HG03060 (cell line): Measurements from ENCODE around the gene UBE3B.

Experiments used
- ATAC-seq: cut with Tn5 transposase; IDR thresholded peaks from one replicate; pipeline ENCODE4 v1.9.1; 2021; ENCODE audit warnings: low read depth, moderate number of reproducible peaks; ENCODE audit not compliant: unreplicated experiment

The UBE3B gene

GRCh38 chr12:109547286-109547685, 69.9 kb downstream of the UBE3B start:
- no peak for ATAC-seq

GRCh38 chr12:109548258-109548657, 70.8 kb downstream of the UBE3B start:
- no peak for ATAC-seq

GRCh38 chr12:109549613-109550270, 72.3 kb downstream of the UBE3B start:
- ATAC-seq = no peak

GRCh38 chr12:109550281-109550680, 72.8 kb downstream of the UBE3B start:
- ATAC-seq = no peak

GRCh38 chr12:109551108-109551507, 73.7 kb downstream of the UBE3B start:
- ATAC-seq = no peak

- ATAC-seq = no peak
These were observed 75.5 kb downstream of the UBE3B start for GRCh38 chr12:109552971-109553370.

GRCh38 chr12:109553483-109553882, 76.0 kb downstream of the UBE3B start:
- no peak for ATAC-seq

GRCh38 chr12:109553906-109554500, 76.6 kb downstream of the UBE3B start:
- ATAC-seq = no peak

GRCh38 chr12:109554761-109555160, 77.3 kb downstream of the UBE3B start:
- ATAC-seq = no peak

GRCh38 chr12:109555431-109556315, 78.2 kb downstream of the UBE3B start:
- ATAC-seq = no peak

- no peak for ATAC-seq
These were observed 79.8 kb downstream of the UBE3B start for GRCh38 chr12:109557200-109557599.

GRCh38 chr12:109557805-109558204, 80.4 kb downstream of the UBE3B start:
- no peak for ATAC-seq

- no peak for ATAC-seq
These were observed 81.2 kb downstream of the UBE3B start for GRCh38 chr12:109558374-109559199.

- no peak for ATAC-seq
These were observed 81.7 kb downstream of the UBE3B start for GRCh38 chr12:109559200-109559505.

- no peak for ATAC-seq
These were observed 82.2 kb downstream of the UBE3B start for GRCh38 chr12:109559601-109560000.

- no peak for ATAC-seq
These were observed 83.7 kb downstream of the UBE3B start for GRCh38 chr12:109560867-109561710.

- ATAC-seq = no peak
These were observed 84.2 kb downstream of the UBE3B start for GRCh38 chr12:109561711-109562030.

GRCh38 chr12:109562871-109563270, 85.4 kb downstream of the UBE3B start:
- ATAC-seq = no peak

GRCh38 chr12:109563291-109564284, 86.2 kb downstream of the UBE3B start:
- ATAC-seq = no peak
